ENCODE data around the gene GJD3.
A peak's percentile ranks its signal among the peaks of the same experiment; 100 is the strongest.
"Not testable (repeated sequence)": the region's sequence is repeated elsewhere in the genome, so short reads cannot be mapped to it uniquely, and the experiment has no call there.

GJD3 gene

GRCh38 chr17:40369923-40370322 is 5.4 kb upstream of the GJD3 start:
- DNase-seq (ENCODE audit: low read depth, low spot score) = no peak
- no CpG with 5 or more reads among the region's 7 CpGs for whole genome bisulfite sequencing (ENCODE audit: insufficient coverage, insufficient read length)
- H3K27me3 ChIP-seq (ENCODE audit: control insufficient read depth, insufficient read depth, low read length) = no peaks in the 10 kb centered on the region
- no peaks in the 10 kb centered on the region for H3K9me3 ChIP-seq (ENCODE audit: control insufficient read depth, insufficient read depth, low read length)
- no peaks in the 10 kb centered on the region for H3K36me3 ChIP-seq (ENCODE audit: control insufficient read depth, insufficient read depth, low read length)
- H3K4me3 ChIP-seq (ENCODE audit: low read length) = no peak overlapping the region
- no peak overlapping the region for H3K27ac ChIP-seq (ENCODE audit: low read length)
- H3K4me1 ChIP-seq (ENCODE audit: control insufficient read depth, insufficient read depth, low read length) = peaks cover 3% of the 10 kb centered on the region

- H3K9me3 ChIP-seq (ENCODE audit: control insufficient read depth, insufficient read depth, low read length) = not testable (repeated sequence)
These were observed 3.2 kb upstream of the GJD3 start for GRCh38 chr17:40367728-40368127.

GRCh38 chr17:40366861-40367518 is 2.5 kb upstream of the GJD3 start:
- peaks cover 8% of the 10 kb centered on the region for H3K4me1 ChIP-seq (ENCODE audit: control insufficient read depth, insufficient read depth, low read length)
- no peak overlapping the region for H3K4me3 ChIP-seq (ENCODE audit: low read length)
- no peak overlapping the region for H3K27ac ChIP-seq (ENCODE audit: low read length)
- no CpG with 5 or more reads among the region's 17 CpGs for WGBS (ENCODE audit: insufficient coverage, insufficient read length)
- no peaks in the 10 kb centered on the region for H3K36me3 ChIP-seq (ENCODE audit: control insufficient read depth, insufficient read depth, low read length)
- no peak for DNase-seq (ENCODE audit: low read depth, low spot score)
- no peaks in the 10 kb centered on the region for H3K9me3 ChIP-seq (ENCODE audit: control insufficient read depth, insufficient read depth, low read length)
- H3K27me3 ChIP-seq (ENCODE audit: control insufficient read depth, insufficient read depth, low read length) = peaks cover 8% of the 10 kb centered on the region; the same call in 1 of the 2 replicates

More at GRCh38 chr17:40367728-40368127, 3.2 kb upstream of the GJD3 start:
- not testable (repeated sequence) for H3K27ac ChIP-seq (ENCODE audit: low read length); H3K36me3 ChIP-seq (ENCODE audit: control insufficient read depth, insufficient read depth, low read length); H3K27me3 ChIP-seq (ENCODE audit: control insufficient read depth, insufficient read depth, low read length); DNase-seq (ENCODE audit: low read depth, low spot score); H3K4me1 ChIP-seq (ENCODE audit: control insufficient read depth, insufficient read depth, low read length); H3K4me3 ChIP-seq (ENCODE audit: low read length)
- no CpG with 5 or more reads among the region's 9 CpGs for WGBS (ENCODE audit: insufficient coverage, insufficient read length)

DNA sequence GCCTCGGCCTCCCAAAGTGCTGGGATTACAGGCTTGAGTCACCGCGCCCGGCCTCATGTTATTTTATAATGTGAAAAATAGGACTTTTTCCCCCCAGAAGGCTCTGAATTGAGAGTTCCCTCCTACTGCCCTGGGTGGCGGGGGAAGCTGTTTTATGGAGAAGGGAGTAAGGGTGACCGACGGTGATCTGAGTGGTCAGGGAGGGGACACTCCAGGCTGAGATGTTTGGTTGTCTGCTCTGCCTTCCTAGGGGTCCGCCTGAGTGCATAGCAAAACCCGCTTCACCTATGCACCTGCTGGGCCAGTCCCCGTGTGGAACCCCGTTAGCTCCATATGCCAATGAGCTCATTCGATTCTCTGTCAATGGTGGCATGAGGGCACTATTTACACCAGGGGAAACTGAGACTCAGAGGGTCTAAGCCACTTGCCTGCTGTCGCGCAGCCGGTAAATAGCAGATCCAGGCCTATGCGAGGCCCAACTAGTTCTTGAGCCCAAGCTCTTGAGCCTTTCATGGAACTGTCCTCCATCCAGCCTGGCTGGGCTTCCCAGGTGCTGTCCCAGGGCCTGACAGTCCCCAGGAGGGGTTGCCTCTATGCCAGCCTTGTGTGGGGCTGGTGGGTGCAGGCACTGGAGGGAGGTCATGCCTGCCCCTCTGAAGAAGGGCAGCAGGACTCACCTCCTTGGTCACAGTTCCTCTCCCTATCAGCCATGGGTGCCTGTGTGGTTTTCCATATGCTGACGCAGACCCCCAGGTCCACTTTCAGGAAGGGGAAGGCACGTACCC is 1.7 kb upstream of the GJD3 start:
- Histone ChIP-seq H3K4me1 (ENCODE audit: control insufficient read depth, insufficient read depth, low read length) (peaks cover 12% of the 10 kb centered on the region), H3K27ac (ENCODE audit: low read length) (no peak overlapping the region), H3K27me3 (ENCODE audit: control insufficient read depth, insufficient read depth, low read length) (peaks cover 8% of the 10 kb centered on the region; the same call in 1 of the 2 replicates), H3K36me3 (ENCODE audit: control insufficient read depth, insufficient read depth, low read length) (no peaks in the 10 kb centered on the region), H3K4me3 (ENCODE audit: low read length) (no peak overlapping the region), H3K9me3 (ENCODE audit: control insufficient read depth, insufficient read depth, low read length) (no peaks in the 10 kb centered on the region)
- DNase-seq (ENCODE audit: low read depth, low spot score) = no peak
- WGBS (ENCODE audit: insufficient coverage, insufficient read length) = no CpG with 5 or more reads among the region's 18 CpGs

DNA sequence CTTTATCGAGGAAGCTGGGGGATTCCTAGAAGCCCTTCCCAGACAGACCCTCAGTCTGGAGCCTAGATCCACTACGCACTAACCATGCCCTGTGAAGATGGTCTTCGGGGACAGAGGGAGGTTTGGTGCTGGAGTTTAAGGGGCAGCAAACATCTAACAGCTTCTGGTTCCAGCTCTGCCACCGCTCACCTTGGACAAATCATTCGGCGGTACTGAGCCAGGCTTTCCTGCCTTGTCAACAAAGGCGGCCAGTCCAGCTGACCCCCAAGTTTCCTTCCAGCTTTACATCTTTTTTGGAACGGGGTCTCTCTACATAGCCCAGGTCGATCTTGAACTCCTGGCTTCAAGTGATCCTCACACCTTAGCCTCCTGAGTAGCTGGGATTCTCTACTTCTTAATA is 369 bp upstream of the GJD3 start:
- WGBS (ENCODE audit: insufficient coverage, insufficient read length) = no CpG with 5 or more reads among the region's 9 CpGs
- H3K27ac ChIP-seq (ENCODE audit: low read length) = no peak overlapping the region
- DNase-seq (ENCODE audit: low read depth, low spot score) = no peak
- peaks cover 8% of the 10 kb centered on the region; the same call in 1 of the 2 replicates for H3K27me3 ChIP-seq (ENCODE audit: control insufficient read depth, insufficient read depth, low read length)
- peaks cover 13% of the 10 kb centered on the region for H3K4me1 ChIP-seq (ENCODE audit: control insufficient read depth, insufficient read depth, low read length)
- H3K9me3 ChIP-seq (ENCODE audit: control insufficient read depth, insufficient read depth, low read length) = no peaks in the 10 kb centered on the region
- no peaks in the 10 kb centered on the region for H3K36me3 ChIP-seq (ENCODE audit: control insufficient read depth, insufficient read depth, low read length)
- H3K4me3 ChIP-seq (ENCODE audit: low read length) = no peak overlapping the region

- no CpG with 5 or more reads among the region's 91 CpGs for WGBS (ENCODE audit: insufficient coverage, insufficient read length)
- no peaks in the 10 kb centered on the region for H3K9me3 ChIP-seq (ENCODE audit: control insufficient read depth, insufficient read depth, low read length)
- peak overlapping the region; percentile 40; the same call in 1 of the 2 replicates for H3K4me3 ChIP-seq (ENCODE audit: low read length)
- H3K36me3 ChIP-seq (ENCODE audit: control insufficient read depth, insufficient read depth, low read length) = no peaks in the 10 kb centered on the region
- DNase-seq (ENCODE audit: low read depth, low spot score) = no peak
- H3K27ac ChIP-seq (ENCODE audit: low read length) = no peak overlapping the region
- peaks cover 8% of the 10 kb centered on the region; the same call in 1 of the 2 replicates for H3K27me3 ChIP-seq (ENCODE audit: control insufficient read depth, insufficient read depth, low read length)
- peaks cover 13% of the 10 kb centered on the region for H3K4me1 ChIP-seq (ENCODE audit: control insufficient read depth, insufficient read depth, low read length)
These were observed 1.3 kb downstream of the GJD3 start for GRCh38 chr17:40363111-40363827.

DNA sequence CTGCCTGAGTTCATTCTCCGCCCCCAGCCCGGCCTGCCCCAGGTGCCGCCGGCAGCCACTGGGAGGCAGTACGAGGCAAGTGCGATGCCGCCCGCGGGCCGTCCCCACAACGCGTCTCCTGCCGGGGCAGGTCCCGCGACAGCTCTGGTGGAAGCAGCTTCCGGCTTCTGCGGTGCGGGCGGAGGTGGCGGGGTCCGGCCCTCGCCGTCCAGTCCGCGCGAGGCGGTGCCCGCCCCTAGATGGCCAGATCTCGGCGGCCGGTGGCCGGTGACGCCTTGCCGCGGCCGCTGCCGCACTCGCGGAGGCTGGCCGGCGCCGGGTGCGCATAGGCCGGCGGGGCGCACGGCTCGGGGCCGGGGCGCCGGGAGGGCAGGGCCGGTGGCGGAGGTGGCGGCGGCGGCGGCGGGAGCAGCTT is 1.8 kb downstream of the GJD3 start:
- H3K4me1 ChIP-seq (ENCODE audit: control insufficient read depth, insufficient read depth, low read length) = peaks cover 13% of the 10 kb centered on the region
- no peaks in the 10 kb centered on the region for H3K9me3 ChIP-seq (ENCODE audit: control insufficient read depth, insufficient read depth, low read length)
- peak overlapping the region; percentile 40; the same call in 1 of the 2 replicates for H3K4me3 ChIP-seq (ENCODE audit: low read length)
- DNase-seq (ENCODE audit: low read depth, low spot score) = no peak
- no peaks in the 10 kb centered on the region for H3K36me3 ChIP-seq (ENCODE audit: control insufficient read depth, insufficient read depth, low read length)
- no CpG with 5 or more reads among the region's 58 CpGs for WGBS (ENCODE audit: insufficient coverage, insufficient read length)
- H3K27ac ChIP-seq (ENCODE audit: low read length) = no peak overlapping the region
- peaks cover 8% of the 10 kb centered on the region; the same call in 1 of the 2 replicates for H3K27me3 ChIP-seq (ENCODE audit: control insufficient read depth, insufficient read depth, low read length)

DNA sequence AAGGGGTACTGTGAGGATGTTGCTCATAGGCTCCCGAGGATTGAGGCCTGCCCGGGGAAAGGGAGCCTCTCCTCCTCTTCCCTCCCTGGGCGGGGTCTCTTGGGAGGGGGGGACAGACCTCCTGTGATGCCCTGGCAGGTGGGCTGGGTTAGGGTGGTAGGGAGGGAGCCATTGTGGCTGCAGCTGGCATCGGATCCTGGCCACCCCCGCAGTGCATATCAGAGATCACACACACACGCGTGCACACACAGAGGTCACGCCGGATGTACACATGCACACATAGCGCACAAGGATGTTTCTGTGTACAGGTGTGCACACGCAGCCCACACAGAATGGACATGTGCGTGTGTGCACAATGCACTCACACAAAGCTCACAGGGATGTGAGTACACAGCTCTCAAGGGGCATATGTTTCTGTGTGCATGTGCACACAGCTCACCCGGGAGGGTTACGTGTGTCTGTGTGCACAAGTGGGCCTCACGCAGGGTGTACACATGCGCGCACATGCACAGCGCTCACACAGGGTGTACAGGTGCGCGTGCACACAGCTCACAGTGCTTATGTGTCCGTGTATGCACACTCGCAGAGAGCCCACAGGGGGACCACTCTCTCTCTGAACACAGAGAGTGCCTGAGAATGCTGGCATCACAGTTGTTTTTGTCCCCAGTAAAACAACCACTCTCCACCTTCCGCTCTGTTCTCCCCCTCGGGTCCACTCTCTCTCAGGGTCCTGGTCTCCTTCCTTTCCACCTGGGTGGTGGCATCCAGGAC is 2.4 kb downstream of the GJD3 start:
- Histone ChIP-seq H3K4me1 (ENCODE audit: control insufficient read depth, insufficient read depth, low read length) (peaks cover 13% of the 10 kb centered on the region), H3K4me3 (ENCODE audit: low read length) (no peak overlapping the region; the same call in 1 of the 2 replicates), H3K27ac (ENCODE audit: low read length) (no peak overlapping the region), H3K9me3 (ENCODE audit: control insufficient read depth, insufficient read depth, low read length) (no peaks in the 10 kb centered on the region), H3K27me3 (ENCODE audit: control insufficient read depth, insufficient read depth, low read length) (peaks cover 8% of the 10 kb centered on the region; the same call in 1 of the 2 replicates), H3K36me3 (ENCODE audit: control insufficient read depth, insufficient read depth, low read length) (no peaks in the 10 kb centered on the region)
- no CpG with 5 or more reads among the region's 24 CpGs for WGBS (ENCODE audit: insufficient coverage, insufficient read length)
- DNase-seq (ENCODE audit: low read depth, low spot score) = no peak

DNA sequence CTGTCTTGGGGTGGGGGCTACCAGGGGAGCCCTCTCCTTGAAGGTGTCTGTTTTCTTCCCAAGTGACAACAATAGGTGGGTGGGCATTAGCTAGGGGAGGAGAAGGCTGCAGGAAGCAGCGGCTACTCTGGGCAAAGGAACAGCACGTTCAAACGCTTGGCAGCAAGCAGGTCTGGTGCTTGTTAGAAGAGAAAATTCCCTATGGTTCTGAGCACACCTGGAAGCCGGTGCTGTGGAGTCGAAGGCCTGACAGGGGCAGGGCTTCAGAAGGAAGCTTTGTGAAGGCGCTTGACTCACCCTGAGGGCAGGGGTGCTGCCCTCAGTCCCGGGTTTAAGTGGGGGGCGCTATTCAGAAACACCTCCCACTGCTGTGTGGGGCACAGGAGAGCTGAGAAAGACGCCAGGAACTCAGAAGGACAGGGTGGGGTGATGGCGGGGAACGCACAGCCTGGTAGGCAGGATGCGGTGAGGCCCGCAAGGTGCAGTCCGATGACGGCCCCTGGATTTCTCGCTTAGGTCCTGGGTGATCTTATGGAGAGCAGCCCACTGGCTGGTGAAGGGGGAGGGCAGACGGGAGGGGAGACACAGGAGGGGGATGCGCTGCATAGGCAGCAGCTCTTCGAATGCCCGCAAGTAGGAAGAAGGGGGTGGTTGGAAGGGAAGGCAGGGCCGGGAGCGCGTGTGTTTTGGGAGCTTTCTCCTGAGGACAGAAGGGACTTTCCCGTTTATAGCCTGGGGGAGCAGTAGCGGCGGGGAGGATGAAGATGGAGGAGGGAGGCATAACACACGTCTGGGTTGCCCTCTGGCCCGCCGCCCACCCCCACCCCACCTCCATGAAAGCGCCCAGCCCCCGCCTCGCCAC is 3.2 kb downstream of the GJD3 start:
- no peak for DNase-seq (ENCODE audit: low read depth, low spot score)
- no CpG with 5 or more reads among the region's 32 CpGs for WGBS (ENCODE audit: insufficient coverage, insufficient read length)
- H3K9me3 ChIP-seq (ENCODE audit: control insufficient read depth, insufficient read depth, low read length) = no peaks in the 10 kb centered on the region
- H3K27ac ChIP-seq (ENCODE audit: low read length) = no peak overlapping the region
- H3K4me3 ChIP-seq (ENCODE audit: low read length) = no peak overlapping the region
- peaks cover 8% of the 10 kb centered on the region; the same call in 1 of the 2 replicates for H3K27me3 ChIP-seq (ENCODE audit: control insufficient read depth, insufficient read depth, low read length)
- H3K4me1 ChIP-seq (ENCODE audit: control insufficient read depth, insufficient read depth, low read length) = peaks cover 13% of the 10 kb centered on the region
- H3K36me3 ChIP-seq (ENCODE audit: control insufficient read depth, insufficient read depth, low read length) = no peaks in the 10 kb centered on the region
